GM21526 (cell line): ENCODE data around the gene CD164L2.
"Not testable (repeated sequence)": the region's sequence is repeated elsewhere in the genome, so short reads cannot be mapped to it uniquely, and the experiment has no call there.

Experiments used
- ATAC-seq: cut with Tn5 transposase; IDR thresholded peaks from one replicate; pipeline ENCODE4 v1.9.1; 2021; ENCODE audit warnings: moderate library complexity; ENCODE audit not compliant: unreplicated experiment, low FRiP score

Gene CD164L2

GRCh38 chr1:27391511-27392095 lies 8.5 kb upstream of the CD164L2 start:
- no peak for ATAC-seq

- no peak for ATAC-seq
Observed at GRCh38 chr1:27388337-27389005, 5.3 kb upstream of the CD164L2 start.

GRCh38 chr1:27384797-27385196 lies 1.7 kb upstream of the CD164L2 start:
- ATAC-seq = not testable (repeated sequence)

GRCh38 chr1:27383661-27384060 lies 528 bp upstream of the CD164L2 start:
- ATAC-seq = no peak

- no peak for ATAC-seq
Observed at GRCh38 chr1:27381969-27382762, 967 bp downstream of the CD164L2 start.

GRCh38 chr1:27380766-27381733 lies 2.1 kb downstream of the CD164L2 start:
- no peak for ATAC-seq

GRCh38 chr1:27380224-27380623 lies 2.9 kb downstream of the CD164L2 start:
- ATAC-seq = no peak

GRCh38 chr1:27379564-27380122 lies 3.5 kb downstream of the CD164L2 start:
- no peak for ATAC-seq

GRCh38 chr1:27377760-27378495 lies 5.2 kb downstream of the CD164L2 start:
- no peak for ATAC-seq

- no peak for ATAC-seq
Observed at GRCh38 chr1:27374362-27375086, 8.6 kb downstream of the CD164L2 start, which contains the start of gene FCN3. Gene FCN3, minus strand, starts transcription at chr1:27374824. Its CDS starts 6 bp downstream, at chr1:27374818.

- no peak for ATAC-seq
Observed at GRCh38 chr1:27372808-27373690, 10.1 kb downstream of the CD164L2 start.

- no peak for ATAC-seq
Observed at GRCh38 chr1:27372022-27372807, 10.9 kb downstream of the CD164L2 start.

GRCh38 chr1:27368869-27369582 lies 14.1 kb downstream of the CD164L2 start:
- no peak for ATAC-seq

- no peak for ATAC-seq
Observed at GRCh38 chr1:27367160-27367650, 15.9 kb downstream of the CD164L2 start.

- no peak for ATAC-seq
Observed at GRCh38 chr1:27366411-27367159, 16.5 kb downstream of the CD164L2 start, which contains the start of gene MAP3K6. Gene MAP3K6, minus strand, starts transcription at chr1:27366961. Its CDS starts 364 bp downstream, at chr1:27366597.

GRCh38 chr1:27366113-27366410 lies 17.1 kb downstream of the CD164L2 start:
- no peak for ATAC-seq
